ENCODE results near the gene HCN3. TPM values are rescaled to one million over a fixed set of nuclear protein-coding genes. Genes with fewer than 3 reads are reported as not detected.

HCN3 gene
- total and polyA plus RNA-seq, 2 of the 13 experiments (the other 11 are each of a cell fraction or from before 2014, with no cell fraction given), result 2.4 to 10.2 TPM

- TF ChIP-seq, protein P1, sequence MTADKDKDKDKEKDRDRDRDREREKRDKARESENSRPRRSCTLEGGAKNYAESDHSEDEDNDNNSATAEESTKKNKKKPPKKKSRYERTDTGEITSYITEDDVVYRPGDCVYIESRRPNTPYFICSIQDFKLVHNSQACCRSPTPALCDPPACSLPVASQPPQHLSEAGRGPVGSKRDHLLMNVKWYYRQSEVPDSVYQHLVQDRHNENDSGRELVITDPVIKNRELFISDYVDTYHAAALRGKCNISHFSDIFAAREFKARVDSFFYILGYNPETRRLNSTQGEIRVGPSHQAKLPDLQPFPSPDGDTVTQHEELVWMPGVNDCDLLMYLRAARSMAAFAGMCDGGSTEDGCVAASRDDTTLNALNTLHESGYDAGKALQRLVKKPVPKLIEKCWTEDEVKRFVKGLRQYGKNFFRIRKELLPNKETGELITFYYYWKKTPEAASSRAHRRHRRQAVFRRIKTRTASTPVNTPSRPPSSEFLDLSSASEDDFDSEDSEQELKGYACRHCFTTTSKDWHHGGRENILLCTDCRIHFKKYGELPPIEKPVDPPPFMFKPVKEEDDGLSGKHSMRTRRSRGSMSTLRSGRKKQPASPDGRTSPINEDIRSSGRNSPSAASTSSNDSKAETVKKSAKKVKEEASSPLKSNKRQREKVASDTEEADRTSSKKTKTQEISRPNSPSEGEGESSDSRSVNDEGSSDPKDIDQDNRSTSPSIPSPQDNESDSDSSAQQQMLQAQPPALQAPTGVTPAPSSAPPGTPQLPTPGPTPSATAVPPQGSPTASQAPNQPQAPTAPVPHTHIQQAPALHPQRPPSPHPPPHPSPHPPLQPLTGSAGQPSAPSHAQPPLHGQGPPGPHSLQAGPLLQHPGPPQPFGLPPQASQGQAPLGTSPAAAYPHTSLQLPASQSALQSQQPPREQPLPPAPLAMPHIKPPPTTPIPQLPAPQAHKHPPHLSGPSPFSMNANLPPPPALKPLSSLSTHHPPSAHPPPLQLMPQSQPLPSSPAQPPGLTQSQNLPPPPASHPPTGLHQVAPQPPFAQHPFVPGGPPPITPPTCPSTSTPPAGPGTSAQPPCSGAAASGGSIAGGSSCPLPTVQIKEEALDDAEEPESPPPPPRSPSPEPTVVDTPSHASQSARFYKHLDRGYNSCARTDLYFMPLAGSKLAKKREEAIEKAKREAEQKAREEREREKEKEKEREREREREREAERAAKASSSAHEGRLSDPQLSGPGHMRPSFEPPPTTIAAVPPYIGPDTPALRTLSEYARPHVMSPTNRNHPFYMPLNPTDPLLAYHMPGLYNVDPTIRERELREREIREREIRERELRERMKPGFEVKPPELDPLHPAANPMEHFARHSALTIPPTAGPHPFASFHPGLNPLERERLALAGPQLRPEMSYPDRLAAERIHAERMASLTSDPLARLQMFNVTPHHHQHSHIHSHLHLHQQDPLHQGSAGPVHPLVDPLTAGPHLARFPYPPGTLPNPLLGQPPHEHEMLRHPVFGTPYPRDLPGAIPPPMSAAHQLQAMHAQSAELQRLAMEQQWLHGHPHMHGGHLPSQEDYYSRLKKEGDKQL (CRISPR knock-in tag; IDR thresholded peaks at IDR 0.05; ENCODE audit: low read depth), result no peak; the same call in 1 of the 2 replicates
- TF ChIP-seq FOXP1 (IDR thresholded peaks at IDR 0.05) (no peak), FOXP1 (CRISPR knock-in tag; IDR thresholded peaks at IDR 0.05) (peak; percentile 32; the same call in 1 of the 2 replicates), ZMAT3 (CRISPR knock-in tag; conservative IDR thresholded peaks at IDR 0.05) (peak; percentile 88; the same call in 1 of the 2 replicates), SMAD9 (CRISPR knock-in tag; IDR thresholded peaks at IDR 0.05) (peak; percentile 86; the same call in 1 of the 2 replicates), ZSCAN29 (CRISPR knock-in tag; conservative IDR thresholded peaks at IDR 0.05) (peak; percentile 87; the same call in 1 of the 2 replicates), ZSCAN9 (CRISPR knock-in tag; IDR thresholded peaks at IDR 0.05; ENCODE audit: borderline replicate concordance) (peak; percentile 73; the same call in 1 of the 2 replicates), ZZZ3 (CRISPR knock-in tag; IDR thresholded peaks at IDR 0.05; ENCODE audit: borderline replicate concordance) (peak; percentile 87; the same call in 1 of the 2 replicates), ZNF431 (CRISPR knock-in tag; IDR thresholded peaks at IDR 0.05; ENCODE audit: borderline replicate concordance, low read depth) (peak; percentile 92; the same call in 1 of the 2 replicates), ZNF652 (CRISPR knock-in tag; IDR thresholded peaks at IDR 0.05; ENCODE audit: borderline replicate concordance, low read depth) (peak; percentile 67), ZNF34 (CRISPR knock-in tag; IDR thresholded peaks at IDR 0.05; ENCODE audit: borderline replicate concordance) (0 out of 2 replicates have a peak, but pooled peaks have one; percentile 65), LCORL (IDR thresholded peaks at IDR 0.05) (no peak), LCORL (CRISPR knock-in tag; IDR thresholded peaks at IDR 0.05) (peak; percentile 96), ZNF614 (CRISPR knock-in tag; IDR thresholded peaks at IDR 0.05; ENCODE audit: borderline replicate concordance) (peak; percentile 93; the same call in 1 of the 2 replicates), ZSCAN21 (CRISPR knock-in tag; IDR thresholded peaks at IDR 0.05; ENCODE audit: borderline replicate concordance) (peak; percentile 88; the same call in 1 of the 2 replicates), ZFYVE20 (CRISPR knock-in tag; IDR thresholded peaks at IDR 0.05; ENCODE audit: borderline replicate concordance, low read depth) (no peak), ZNF331 (CRISPR knock-in tag; IDR thresholded peaks at IDR 0.05) (peak; percentile 99), SMAD1 (CRISPR knock-in tag; IDR thresholded peaks at IDR 0.05; ENCODE audit: borderline replicate concordance, low read depth) (no peak), IKZF5 (CRISPR knock-in tag; IDR thresholded peaks at IDR 0.05) (peak; percentile 92), ETV5 (CRISPR knock-in tag; IDR thresholded peaks at IDR 0.05; ENCODE audit: borderline replicate concordance) (peak; percentile 68; the same call in 1 of the 2 replicates), STAG1 (CRISPR knock-in tag; IDR thresholded peaks at IDR 0.05) (0 out of 2 replicates have a peak, but pooled peaks have one; percentile 13), ZNF788 (CRISPR knock-in tag; IDR thresholded peaks at IDR 0.05; ENCODE audit: borderline replicate concordance) (peak; percentile 92; the same call in 1 of the 2 replicates)
- TF ChIP-seq, protein P2, sequence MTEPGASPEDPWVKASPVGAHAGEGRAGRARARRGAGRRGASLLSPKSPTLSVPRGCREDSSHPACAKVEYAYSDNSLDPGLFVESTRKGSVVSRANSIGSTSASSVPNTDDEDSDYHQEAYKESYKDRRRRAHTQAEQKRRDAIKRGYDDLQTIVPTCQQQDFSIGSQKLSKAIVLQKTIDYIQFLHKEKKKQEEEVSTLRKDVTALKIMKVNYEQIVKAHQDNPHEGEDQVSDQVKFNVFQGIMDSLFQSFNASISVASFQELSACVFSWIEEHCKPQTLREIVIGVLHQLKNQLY (CRISPR knock-in tag; IDR thresholded peaks at IDR 0.05), result peak; percentile 100
Measured at GRCh38 chr1:155300553-155301329, 23.5 kb downstream of the HCN3 start (continued).
